Measurements from ENCODE around the gene WDR46.
A peak's percentile ranks its signal among the peaks of the same experiment; 100 is the strongest.

The WDR46 gene

DNA sequence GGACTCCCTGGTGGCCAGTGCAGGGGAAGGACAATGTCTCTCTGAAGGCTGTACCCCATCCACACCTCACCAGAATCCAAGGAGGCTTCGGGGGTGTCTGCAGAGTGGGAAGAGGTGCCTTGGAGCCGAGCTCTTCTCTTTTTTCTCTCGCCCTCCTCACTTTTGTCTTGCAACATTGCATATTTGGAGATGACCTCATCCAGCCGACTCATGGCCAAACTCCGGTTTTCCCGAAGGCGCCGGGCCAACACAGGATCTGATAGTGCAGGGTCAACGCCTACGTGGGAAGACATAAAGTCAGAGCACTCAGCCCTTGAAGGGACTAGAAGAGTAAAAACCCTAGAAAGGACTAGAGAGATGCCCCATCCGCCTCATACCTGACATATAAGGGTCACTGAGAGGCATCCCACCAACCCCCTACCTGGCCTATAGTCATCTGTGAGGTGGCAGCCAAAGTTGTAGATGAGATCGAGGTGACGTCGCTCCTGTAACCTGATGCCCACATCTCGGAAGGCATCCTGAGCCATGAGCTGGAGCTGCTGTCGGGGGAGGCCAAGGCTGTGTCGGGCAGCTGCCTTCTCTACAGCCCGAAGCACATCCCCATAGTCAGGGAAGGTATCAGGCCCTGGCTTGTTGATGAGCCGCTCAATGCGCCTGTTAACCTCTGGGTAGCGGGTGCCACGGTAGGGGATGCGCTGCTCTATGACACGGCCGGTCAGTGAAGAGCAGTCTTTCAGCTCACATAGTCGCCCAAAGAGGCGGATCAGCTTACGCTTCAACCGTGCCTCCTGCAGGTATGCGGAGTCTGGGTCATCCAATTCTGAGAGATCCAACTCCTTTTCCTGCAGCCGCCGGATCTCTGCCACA lies 31.5 kb upstream of the WDR46 start:
- Histone ChIP-seq H3K4me3 (ENCODE audit: low read length) (no peak overlapping the region), H3F3A (ENCODE audit: insufficient read depth, low read length) (peaks cover 36% of the 10 kb centered on the region), H3K79me2 (ENCODE audit: low read length) (peaks cover 57% of the 10 kb centered on the region), H3K4me1 (ENCODE audit: low read length) (peaks cover 36% of the 10 kb centered on the region), H3K36me3 (replicated peaks; ENCODE audit: insufficient read depth, low read length) (peaks cover 9% of the 10 kb centered on the region), H3K27me3 (replicated peaks; ENCODE audit: insufficient read depth, low read length) (no peaks in the 10 kb centered on the region), H3K4me2 (ENCODE audit: low read depth, low read length) (no peak overlapping the region), H3K9ac (ENCODE audit: low read length) (no peak overlapping the region), H4K20me1 (ENCODE audit: insufficient read depth, low read length) (no peaks in the 10 kb centered on the region), H3K9me2 (replicated peaks; ENCODE audit: insufficient read depth, low read length) (no peaks in the 10 kb centered on the region), H3K27ac (ENCODE audit: low read length) (no peak overlapping the region), H3K9me3 (replicated peaks; ENCODE audit: insufficient read depth, low read length) (no peaks in the 10 kb centered on the region), H2AFZ (ENCODE audit: low read length) (no peak overlapping the region)
- no peak for DNase-seq
- TF ChIP-seq EZH2 (optimal IDR thresholded peaks at IDR 0.05; ENCODE audit: low read depth, low read length), result no peak
- no peak for TF ChIP-seq EZH2phosphoT487 (IDR thresholded peaks at IDR 0.05; ENCODE audit: low read length)
- TF ChIP-seq, protein P1, sequence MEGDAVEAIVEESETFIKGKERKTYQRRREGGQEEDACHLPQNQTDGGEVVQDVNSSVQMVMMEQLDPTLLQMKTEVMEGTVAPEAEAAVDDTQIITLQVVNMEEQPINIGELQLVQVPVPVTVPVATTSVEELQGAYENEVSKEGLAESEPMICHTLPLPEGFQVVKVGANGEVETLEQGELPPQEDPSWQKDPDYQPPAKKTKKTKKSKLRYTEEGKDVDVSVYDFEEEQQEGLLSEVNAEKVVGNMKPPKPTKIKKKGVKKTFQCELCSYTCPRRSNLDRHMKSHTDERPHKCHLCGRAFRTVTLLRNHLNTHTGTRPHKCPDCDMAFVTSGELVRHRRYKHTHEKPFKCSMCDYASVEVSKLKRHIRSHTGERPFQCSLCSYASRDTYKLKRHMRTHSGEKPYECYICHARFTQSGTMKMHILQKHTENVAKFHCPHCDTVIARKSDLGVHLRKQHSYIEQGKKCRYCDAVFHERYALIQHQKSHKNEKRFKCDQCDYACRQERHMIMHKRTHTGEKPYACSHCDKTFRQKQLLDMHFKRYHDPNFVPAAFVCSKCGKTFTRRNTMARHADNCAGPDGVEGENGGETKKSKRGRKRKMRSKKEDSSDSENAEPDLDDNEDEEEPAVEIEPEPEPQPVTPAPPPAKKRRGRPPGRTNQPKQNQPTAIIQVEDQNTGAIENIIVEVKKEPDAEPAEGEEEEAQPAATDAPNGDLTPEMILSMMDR (IDR thresholded peaks at IDR 0.05; ENCODE audit: low read length), result no peak

DNA sequence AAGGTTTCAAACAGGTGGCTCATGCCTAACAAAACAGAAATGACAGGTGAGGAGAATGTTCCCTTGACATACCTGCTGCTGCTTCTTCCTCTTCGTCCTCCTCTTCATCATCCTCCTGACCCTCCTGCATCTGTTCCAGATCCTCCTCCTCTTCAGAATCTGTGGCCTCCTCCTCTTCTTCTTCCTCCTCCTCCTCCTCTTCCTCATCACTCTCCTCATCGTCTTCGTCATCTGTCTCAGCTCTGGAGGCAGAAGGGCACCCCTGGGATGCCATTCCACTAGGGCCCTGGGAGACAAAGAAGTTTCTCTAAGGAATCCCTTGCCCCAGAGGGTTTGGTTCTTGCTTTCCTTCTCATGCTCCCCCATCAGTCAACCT lies 30.9 kb upstream of the WDR46 start:
- peaks cover 9% of the 10 kb centered on the region for H3K36me3 ChIP-seq (replicated peaks; ENCODE audit: insufficient read depth, low read length)
- no peaks in the 10 kb centered on the region for H4K20me1 ChIP-seq (ENCODE audit: insufficient read depth, low read length)
- no peaks in the 10 kb centered on the region for H3K27me3 ChIP-seq (replicated peaks; ENCODE audit: insufficient read depth, low read length)
- H3K4me3 ChIP-seq (ENCODE audit: low read length), result no peak overlapping the region
- H3K4me1 ChIP-seq (ENCODE audit: low read length), result peaks cover 42% of the 10 kb centered on the region
- no peaks in the 10 kb centered on the region for H3K9me3 ChIP-seq (replicated peaks; ENCODE audit: insufficient read depth, low read length)
- H3K79me2 ChIP-seq (ENCODE audit: low read length), result peaks cover 63% of the 10 kb centered on the region
- no peak overlapping the region for H3K4me2 ChIP-seq (ENCODE audit: low read depth, low read length)
- no peak for TF ChIP-seq EZH2 (optimal IDR thresholded peaks at IDR 0.05; ENCODE audit: low read depth, low read length)
- TF ChIP-seq EZH2phosphoT487 (IDR thresholded peaks at IDR 0.05; ENCODE audit: low read length), result no peak
- TF ChIP-seq, protein P1 (IDR thresholded peaks at IDR 0.05; ENCODE audit: low read length), result no peak
- no peak overlapping the region for H3K27ac ChIP-seq (ENCODE audit: low read length)
- H3K9me2 ChIP-seq (replicated peaks; ENCODE audit: insufficient read depth, low read length), result no peaks in the 10 kb centered on the region
- no peak overlapping the region for H2AFZ ChIP-seq (ENCODE audit: low read length)
- peaks cover 36% of the 10 kb centered on the region for H3F3A ChIP-seq (ENCODE audit: insufficient read depth, low read length)
- DNase-seq, result no peak
- H3K9ac ChIP-seq (ENCODE audit: low read length), result no peak overlapping the region

DNA sequence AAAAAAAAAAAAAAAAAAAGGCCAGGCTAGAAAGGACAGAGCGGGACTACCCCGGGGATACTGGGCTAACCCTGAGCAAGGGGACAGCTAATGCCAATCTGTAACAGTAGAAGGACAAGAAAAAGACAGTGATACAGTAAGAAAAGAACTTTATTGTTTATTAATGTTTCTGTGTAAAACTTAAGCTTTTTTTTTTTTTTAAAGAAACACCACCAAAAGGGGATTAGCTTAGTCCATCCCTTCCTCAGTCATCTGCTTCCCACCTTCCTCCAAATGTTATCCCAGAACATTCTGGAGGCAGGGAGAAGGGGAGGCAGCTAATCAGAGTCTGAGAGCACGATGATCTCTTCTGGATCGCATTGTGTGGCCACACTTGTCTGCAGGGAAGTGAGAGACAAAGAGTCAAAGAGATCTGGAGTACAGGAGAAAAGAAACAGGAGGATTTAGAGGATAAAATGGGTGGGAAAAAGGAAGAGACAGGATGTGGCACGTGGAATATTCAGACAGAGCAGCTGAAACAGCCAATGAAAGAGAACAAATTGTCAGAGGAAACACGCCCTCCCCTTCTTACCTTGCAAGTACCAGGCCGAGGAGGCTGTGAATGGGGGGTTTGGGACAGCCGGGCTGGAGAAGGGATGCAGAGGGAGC lies 29.5 kb upstream of the WDR46 start:
- H3K79me2 ChIP-seq (ENCODE audit: low read length), result peaks cover 75% of the 10 kb centered on the region
- 0 out of 2 replicates have a peak overlapping the region, but pooled peaks have one; percentile 40 for H2AFZ ChIP-seq (ENCODE audit: low read length)
- H3K27ac ChIP-seq (ENCODE audit: low read length), result peak overlapping the region; percentile 74; the same call in 1 of the 2 replicates
- H3K4me2 ChIP-seq (ENCODE audit: low read depth, low read length), result peak overlapping the region; percentile 95
- peak overlapping the region; percentile 64 for H3K4me3 ChIP-seq (ENCODE audit: low read length)
- no peaks in the 10 kb centered on the region for H4K20me1 ChIP-seq (ENCODE audit: insufficient read depth, low read length)
- no peaks in the 10 kb centered on the region for H3K9me2 ChIP-seq (replicated peaks; ENCODE audit: insufficient read depth, low read length)
- peaks cover 46% of the 10 kb centered on the region for H3K4me1 ChIP-seq (ENCODE audit: low read length)
- DNase-seq, result no peak
- no peaks in the 10 kb centered on the region for H3K9me3 ChIP-seq (replicated peaks; ENCODE audit: insufficient read depth, low read length)
- TF ChIP-seq EZH2phosphoT487 (IDR thresholded peaks at IDR 0.05; ENCODE audit: low read length) (no peak), EZH2 (optimal IDR thresholded peaks at IDR 0.05; ENCODE audit: low read depth, low read length) (no peak)
- TF ChIP-seq, protein P1 (IDR thresholded peaks at IDR 0.05; ENCODE audit: low read length), result no peak
- H3F3A ChIP-seq (ENCODE audit: insufficient read depth, low read length), result peaks cover 38% of the 10 kb centered on the region
- H3K9ac ChIP-seq (ENCODE audit: low read length), result peak overlapping the region; percentile 49; the same call in 1 of the 2 replicates
- H3K36me3 ChIP-seq (replicated peaks; ENCODE audit: insufficient read depth, low read length), result peaks cover 9% of the 10 kb centered on the region
- H3K27me3 ChIP-seq (replicated peaks; ENCODE audit: insufficient read depth, low read length), result no peaks in the 10 kb centered on the region
